SK-N-SH (cell line): Measurements from ENCODE around the gene NEU3. TPM values are rescaled to one million over a fixed set of nuclear protein-coding genes. Genes with fewer than 3 reads are reported as not detected.

ENCODE experiments used
- CTCF ChIA-PET: fragments of 300-600, 350-600 bp; formaldehyde crosslinking; extraction: SDS; loops from one replicate; lab custom pipeline; 2021; lab: Yijun Ruan, JAX
- POLR2A ChIA-PET: fragments of 350-600 bp; sonication (Branson Sonifier 250); formaldehyde crosslinking; extraction: SDS; loops from one replicate; lab custom pipeline; 2020; ENCODE audit warnings: antibody characterized with exemption, inconsistent platforms; lab: Yijun Ruan, JAX
- DNase-seq: peaks from one replicate; pipeline ENCODE4 v3.0.0; 2012
- H2AFZ ChIP-seq: fragments of 200-600 bp; sonication (generic); 2 replicates; pipeline ENCODE4 v1.8.1; 2016; ENCODE audit warnings: antibody characterized with exemption, mild to moderate bottlenecking, low read depth
- H3F3A ChIP-seq: fragments of 200-600 bp; sonication (generic); replicated peaks from 2 replicates; pipeline ENCODE3; 2016; ENCODE audit warnings: antibody characterized with exemption, mild to moderate bottlenecking; ENCODE audit not compliant: insufficient read depth
- H3K27ac ChIP-seq, 2 experiments: fragments of 200-500 bp in 1 of 2; fragments of 200-600 bp in 1 of 2; sonication (Bioruptor generic) in 1 of 2; sonication (generic), shearing (Covaris generic) in 1 of 2; 2 replicates each; pipeline versions ENCODE4 v1.5.1 to v1.6.1; 2014 to 2016; ENCODE audit warnings: low read depth in 2 of 2, inconsistent platforms in 1 of 2, low read length in 1 of 2, mild to moderate bottlenecking in 1 of 2, mixed read lengths in 1 of 2
- H3K27me3 ChIP-seq: fragments of 200-600 bp; sonication (generic), shearing (Covaris generic); 2 replicates; pipeline ENCODE4 v1.6.1; 2016; ENCODE audit warnings: mixed run types; ENCODE audit not compliant: insufficient read depth
- H3K36me3 ChIP-seq, 2 experiments: fragments of 200-500 bp in 1 of 2; fragments of 200-600 bp in 1 of 2; sonication (Bioruptor generic) in 1 of 2; sonication (generic) in 1 of 2; replicated peaks in 1 of 2; 2 replicates each; pipeline versions ENCODE3 to v1.5.1; 2014 to 2016; ENCODE audit warnings: low read length in 1 of 2, mild to moderate bottlenecking in 1 of 2; ENCODE audit not compliant: insufficient read depth in 2 of 2, control insufficient read depth in 1 of 2
- H3K4me1 ChIP-seq, 2 experiments: fragments of 200-500 bp in 1 of 2; fragments of 200-600 bp in 1 of 2; sonication (Bioruptor generic) in 1 of 2; sonication (generic), shearing (Covaris generic) in 1 of 2; 2 replicates each; pipeline versions ENCODE4 v1.5.1 to v1.6.1; 2014 to 2016; ENCODE audit warnings: low read depth in 1 of 2, low read length in 1 of 2, mixed run types in 1 of 2; ENCODE audit not compliant: insufficient read depth in 2 of 2, control insufficient read depth in 1 of 2
- H3K4me2 ChIP-seq: fragments of 200-600 bp; sonication (generic), shearing (Covaris generic); 2 replicates; pipeline ENCODE4 v1.6.1; 2017; ENCODE audit warnings: mixed run types
- H3K4me3 ChIP-seq, 2 experiments: fragments of 200-500 bp in 1 of 2; fragments of 200-600 bp in 1 of 2; sonication (Bioruptor generic) in 1 of 2; sonication (generic), shearing (Covaris generic) in 1 of 2; 2 replicates each; pipeline versions ENCODE4 v1.5.1 to v1.8.1; 2014 to 2016; ENCODE audit warnings: low read depth in 2 of 2, inconsistent platforms in 1 of 2, low read length in 1 of 2, mild to moderate bottlenecking in 1 of 2, mixed read lengths in 1 of 2, moderate library complexity in 1 of 2
- H3K79me2 ChIP-seq: fragments of 200-600 bp; sonication (generic); 2 replicates; pipeline ENCODE4 v1.8.1; 2017; ENCODE audit warnings: mild to moderate bottlenecking; ENCODE audit not compliant: insufficient read depth
- H3K9ac ChIP-seq: fragments of 200-600 bp; sonication (generic); 2 replicates; pipeline ENCODE4 v1.6.1; 2017; ENCODE audit warnings: mixed run types
- H3K9me2 ChIP-seq: fragments of 200-600 bp; sonication (generic); 2 replicates; pipeline ENCODE4 v1.6.1; 2017; ENCODE audit warnings: mixed run types
- H3K9me3 ChIP-seq: fragments of 200-600 bp; sonication (generic); 2 replicates; pipeline ENCODE4 v1.6.1; 2017; ENCODE audit warnings: mixed run types, mild to moderate bottlenecking, moderate library complexity
- H4K20me1 ChIP-seq: fragments of 200-600 bp; sonication (generic); 2 replicates; pipeline ENCODE4 v1.6.1; 2017; ENCODE audit warnings: mild to moderate bottlenecking, mixed run types; ENCODE audit not compliant: insufficient read depth
- CTCF ChIP-seq: fragments of 200-600 bp; sonication (generic); IDR thresholded peaks from 2 replicates; pipeline ENCODE4 v1.6.1; 2017; ENCODE audit warnings: antibody characterized with exemption, mild to moderate bottlenecking, moderate library complexity
- EP300 ChIP-seq, 2 experiments: IDR thresholded peaks; 2 replicates each; pipeline versions ENCODE4 v1.4.0 to v1.6.1; 2012; ENCODE audit warnings: borderline replicate concordance in 1 of 2, low read depth in 1 of 2, low read length in 1 of 2
- FOSL2 ChIP-seq: IDR thresholded peaks from 2 replicates; pipeline ENCODE4 v1.4.0; 2012; ENCODE audit warnings: low read depth, mild to moderate bottlenecking, moderate library complexity, borderline replicate concordance
- FOXM1 ChIP-seq: IDR thresholded peaks from 2 replicates; pipeline ENCODE4 v1.4.0; 2012; ENCODE audit warnings: low read depth, mild to moderate bottlenecking
- GABPA ChIP-seq: IDR thresholded peaks from 2 replicates; pipeline ENCODE4 v1.4.0; 2012; ENCODE audit warnings: low read depth, mild to moderate bottlenecking
- GATA2 ChIP-seq: sonication (generic); formaldehyde crosslinking; IDR thresholded peaks from 2 replicates; pipeline ENCODE4 v1.5.0; 2020; ENCODE audit warnings: mild to moderate bottlenecking, missing genetic modification reagents
- MEF2A ChIP-seq: IDR thresholded peaks from 2 replicates; pipeline ENCODE4 v1.4.0; 2012; ENCODE audit warnings: low read depth, borderline replicate concordance
- POLR2AphosphoS5 ChIP-seq: IDR thresholded peaks from 2 replicates; pipeline ENCODE4 v1.6.1; 2012; ENCODE audit warnings: low read depth, low read length
- RAD21 ChIP-seq: IDR thresholded peaks from 2 replicates; pipeline ENCODE4 v1.6.1; 2012; ENCODE audit warnings: mild to moderate bottlenecking, low read length
- RCOR1 ChIP-seq: fragments of 150-350 bp; IDR thresholded peaks from 2 replicates; pipeline ENCODE4 v1.6.1; 2017; ENCODE audit warnings: antibody characterized with exemption, low read length
- RXRA ChIP-seq: IDR thresholded peaks from 2 replicates; pipeline ENCODE4 v1.4.0; 2012; ENCODE audit warnings: low read depth, mild to moderate bottlenecking, borderline replicate concordance
- SIN3A ChIP-seq: IDR thresholded peaks from 2 replicates; pipeline ENCODE4 v1.6.1; 2012; ENCODE audit warnings: low read depth, mild to moderate bottlenecking, low read length, moderate library complexity, borderline replicate concordance
- SMC3 ChIP-seq: IDR thresholded peaks from 2 replicates; pipeline ENCODE4 v1.6.1; 2012; ENCODE audit warnings: low read depth, low read length, improper control_type of control experiment
- TAF1 ChIP-seq: IDR thresholded peaks from 2 replicates; pipeline ENCODE4 v1.6.1; 2012; ENCODE audit warnings: low read depth, mild to moderate bottlenecking, low read length, moderate library complexity, borderline replicate concordance
- TCF12 ChIP-seq: IDR thresholded peaks from 2 replicates; pipeline ENCODE4 v1.4.0; 2012
- TEAD4 ChIP-seq: IDR thresholded peaks from 2 replicates; pipeline ENCODE4 v1.4.0; 2012; ENCODE audit warnings: mild to moderate bottlenecking, borderline replicate concordance; ENCODE audit not compliant: insufficient read depth
- WGBS: methylation state at CpG from one replicate; pipeline ENCODE4 v1.1.6; 2017; ENCODE audit warnings: low lambda C conversion rate; 5-methylcytosine and 5-hydroxymethylcytosine counted together
- polyA plus RNA-seq, 3 experiments: library from polyadenylated mRNA; depleted of rRNA; stranded (reverse); fragments of >200 nt; gene quantifications; 2 replicates each; pipeline ENCODE4 v1.2.3, GENCODE V29; 2012
- TF ChIP-seq, protein P1 (sequence below): IDR thresholded peaks from 2 replicates; pipeline ENCODE4; 2012
- TF ChIP-seq, protein P2 (sequence below): IDR thresholded peaks from 2 replicates; pipeline ENCODE4 v1.4.0; 2012; ENCODE audit warnings: low read depth
- TF ChIP-seq, protein P3 (sequence below): fragments of 150-350 bp; IDR thresholded peaks from 2 replicates; pipeline ENCODE4 v1.6.1; 2016; ENCODE audit warnings: mild to moderate bottlenecking, low read depth, low read length

The NEU3 gene
- polyA plus RNA-seq, 1 of the 3 experiments (the other 2 are of a cell fraction), result 5.7 TPM

GRCh38 chr11:74951226-74951625 is 37.5 kb upstream of the NEU3 start:
- no peak for DNase-seq
- H2AFZ ChIP-seq, result no peak overlapping the region
- TF ChIP-seq EP300 (IDR thresholded peaks at IDR 0.05; ENCODE audit: borderline replicate concordance in 1 of 2, low read depth in 1 of 2, low read length in 1 of 2) (no peak), GABPA (no peak), FOXM1 (no peak), MEF2A (no peak), TEAD4 (no peak), GATA2 (no peak), RXRA (no peak)
- TF ChIP-seq, protein P1, sequence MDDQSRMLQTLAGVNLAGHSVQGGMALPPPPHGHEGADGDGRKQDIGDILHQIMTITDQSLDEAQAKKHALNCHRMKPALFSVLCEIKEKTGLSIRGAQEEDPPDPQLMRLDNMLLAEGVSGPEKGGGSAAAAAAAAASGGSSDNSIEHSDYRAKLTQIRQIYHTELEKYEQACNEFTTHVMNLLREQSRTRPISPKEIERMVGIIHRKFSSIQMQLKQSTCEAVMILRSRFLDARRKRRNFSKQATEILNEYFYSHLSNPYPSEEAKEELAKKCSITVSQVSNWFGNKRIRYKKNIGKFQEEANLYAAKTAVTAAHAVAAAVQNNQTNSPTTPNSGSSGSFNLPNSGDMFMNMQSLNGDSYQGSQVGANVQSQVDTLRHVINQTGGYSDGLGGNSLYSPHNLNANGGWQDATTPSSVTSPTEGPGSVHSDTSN, result no peak
- TF ChIP-seq, protein P2, sequence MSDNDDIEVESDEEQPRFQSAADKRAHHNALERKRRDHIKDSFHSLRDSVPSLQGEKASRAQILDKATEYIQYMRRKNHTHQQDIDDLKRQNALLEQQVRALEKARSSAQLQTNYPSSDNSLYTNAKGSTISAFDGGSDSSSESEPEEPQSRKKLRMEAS, result no peak
- H3K36me3 ChIP-seq, result peaks cover 9 to 37% of the 10 kb centered on the region in 2 experiments
- ChIA-PET CTCF (no interaction called here), POLR2A (no interaction called here)
- no peak overlapping the region for H3K4me3 ChIP-seq
- H3F3A ChIP-seq, result peaks cover 3% of the 10 kb centered on the region
- H3K9ac ChIP-seq, result no peak overlapping the region
- H3K79me2 ChIP-seq, result peaks cover 96% of the 10 kb centered on the region
- H3K9me3 ChIP-seq, result no peaks in the 10 kb centered on the region
- 97% methylated on average over 8 of the region's 8 CpGs for WGBS
- H3K4me2 ChIP-seq, result peak overlapping the region; percentile 84; the same call in 1 of the 2 replicates
- peaks cover 22% of the 10 kb centered on the region for H4K20me1 ChIP-seq
- peaks cover 3 to 5% of the 10 kb centered on the region in 2 experiments; a peak in 3 of 4 replicates for H3K4me1 ChIP-seq
- no peak overlapping the region for H3K27ac ChIP-seq
- H3K27me3 ChIP-seq, result no peaks in the 10 kb centered on the region
- no peaks in the 10 kb centered on the region for H3K9me2 ChIP-seq

DNA sequence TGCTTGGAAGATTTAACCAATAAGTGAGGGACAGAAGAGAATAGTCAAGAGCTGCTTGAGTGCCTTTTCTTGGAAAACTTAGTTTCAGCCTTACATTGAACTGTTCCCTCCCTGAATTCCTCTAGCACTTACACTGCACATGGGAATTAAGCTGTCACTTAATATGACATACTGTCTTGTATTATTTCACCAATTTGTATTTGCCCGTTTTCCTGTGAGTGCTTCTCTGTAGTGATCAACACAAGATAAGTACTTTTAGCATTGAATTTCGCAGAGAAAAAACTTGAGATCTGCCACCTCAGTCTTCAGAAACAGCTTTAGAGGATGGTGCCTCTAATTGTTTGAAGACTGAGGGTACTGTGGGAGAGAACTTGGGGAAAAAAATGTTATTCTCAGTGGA is 36.0 kb upstream of the NEU3 start:
- H3K79me2 ChIP-seq, result peaks cover 95% of the 10 kb centered on the region
- H3K27me3 ChIP-seq, result no peaks in the 10 kb centered on the region
- H3K9ac ChIP-seq, result no peak overlapping the region
- no peak overlapping the region for H3K27ac ChIP-seq
- peaks cover 15 to 42% of the 10 kb centered on the region in 2 experiments for H3K36me3 ChIP-seq
- POLR2A ChIA-PET, result no interaction called here
- H4K20me1 ChIP-seq, result peaks cover 28% of the 10 kb centered on the region
- no peak for DNase-seq
- H3K4me1 ChIP-seq, result peaks cover 3 to 4% of the 10 kb centered on the region in 2 experiments; a peak in 3 of 4 replicates
- H2AFZ ChIP-seq, result no peak overlapping the region
- H3K9me3 ChIP-seq, result no peaks in the 10 kb centered on the region
- WGBS, result 72% methylated on average over 2 of the region's 2 CpGs
- TF ChIP-seq TCF12 (no peak), SMC3 (no peak), POLR2AphosphoS5 (no peak), FOSL2 (no peak), RCOR1 (no peak), RAD21 (no peak), CTCF (no peak), SIN3A (no peak), TAF1 (no peak), GATA2 (no peak)
- TF ChIP-seq, protein P2, result no peak
- TF ChIP-seq, protein P3, sequence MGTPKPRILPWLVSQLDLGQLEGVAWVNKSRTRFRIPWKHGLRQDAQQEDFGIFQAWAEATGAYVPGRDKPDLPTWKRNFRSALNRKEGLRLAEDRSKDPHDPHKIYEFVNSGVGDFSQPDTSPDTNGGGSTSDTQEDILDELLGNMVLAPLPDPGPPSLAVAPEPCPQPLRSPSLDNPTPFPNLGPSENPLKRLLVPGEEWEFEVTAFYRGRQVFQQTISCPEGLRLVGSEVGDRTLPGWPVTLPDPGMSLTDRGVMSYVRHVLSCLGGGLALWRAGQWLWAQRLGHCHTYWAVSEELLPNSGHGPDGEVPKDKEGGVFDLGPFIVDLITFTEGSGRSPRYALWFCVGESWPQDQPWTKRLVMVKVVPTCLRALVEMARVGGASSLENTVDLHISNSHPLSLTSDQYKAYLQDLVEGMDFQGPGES, result no peak
- TF ChIP-seq, all 33 proteins: peak for 0
- Histone ChIP-seq H3K9me2 (no peaks in the 10 kb centered on the region), H3K4me3 (no peak overlapping the region), H3F3A (peaks cover 3% of the 10 kb centered on the region), H3K4me2 (no peak overlapping the region)
- CTCF ChIA-PET, result interaction anchor here (1.7 to 1.9 kb wide), 3 partner anchors 70 to 296 kb away, joined by 3 to 7 read pairs (median 6); no protein-coding TSS in a partner anchor
